OCI-M1 (cell line): ENCODE results near the gene CECR2.

Experiments
- DNase-seq: peaks from one replicate; lab custom pipeline; 2025; lab: John Stamatoyannopoulos, UW

Gene CECR2

GRCh38 chr22:17369439-17370025 is at the start of gene CECR2:
Gene CECR2, plus strand, starts transcription at chr22:17369460. Its CDS starts 324 bp downstream, at chr22:17369784.
- DNase-seq = no peak

- no peak for DNase-seq
These were observed 49.7 kb upstream of the CECR2 start for GRCh38 chr22:17319546-17319945.

GRCh38 chr22:17322511-17322910 is 46.7 kb upstream of the CECR2 start:
- DNase-seq = no peak

GRCh38 chr22:17331690-17332089 is 37.6 kb upstream of the CECR2 start:
- no peak for DNase-seq

- DNase-seq = no peak
These were observed 37.0 kb upstream of the CECR2 start for GRCh38 chr22:17332109-17332800.

GRCh38 chr22:17334059-17334458 is 35.2 kb upstream of the CECR2 start:
- DNase-seq = no peak

- no peak for DNase-seq
These were observed 34.3 kb upstream of the CECR2 start for GRCh38 chr22:17334983-17335382.

GRCh38 chr22:17336061-17336460 is 33.2 kb upstream of the CECR2 start:
- DNase-seq = no peak

GRCh38 chr22:17337639-17338038 is 31.6 kb upstream of the CECR2 start:
- DNase-seq = no peak

- DNase-seq = no peak
These were observed 30.1 kb upstream of the CECR2 start for GRCh38 chr22:17339095-17339693.

- no peak for DNase-seq
These were observed 26.9 kb upstream of the CECR2 start for GRCh38 chr22:17342361-17342760.

- no peak for DNase-seq
These were observed 25.5 kb upstream of the CECR2 start for GRCh38 chr22:17343766-17344165.

GRCh38 chr22:17346578-17346977 is 22.7 kb upstream of the CECR2 start:
- DNase-seq = no peak

- DNase-seq = no peak
These were observed 21.5 kb upstream of the CECR2 start for GRCh38 chr22:17347724-17348123.

- no peak for DNase-seq
These were observed 20.7 kb upstream of the CECR2 start for GRCh38 chr22:17348464-17349103.

GRCh38 chr22:17349172-17349571 is 20.1 kb upstream of the CECR2 start:
- no peak for DNase-seq

GRCh38 chr22:17350292-17350691 is 19.0 kb upstream of the CECR2 start:
- DNase-seq = no peak

GRCh38 chr22:17352798-17353197 is 16.5 kb upstream of the CECR2 start:
- no peak for DNase-seq

- no peak for DNase-seq
These were observed 11.6 kb upstream of the CECR2 start for GRCh38 chr22:17357688-17358087.

- DNase-seq = no peak
These were observed 10.8 kb upstream of the CECR2 start for GRCh38 chr22:17358415-17358814.

GRCh38 chr22:17359501-17359900 is 9.8 kb upstream of the CECR2 start:
- DNase-seq = peak; percentile 86

- DNase-seq = no peak
These were observed 2.9 kb upstream of the CECR2 start for GRCh38 chr22:17366329-17366728.

- no peak for DNase-seq
These were observed 2.4 kb upstream of the CECR2 start for GRCh38 chr22:17366830-17367229.
